GM18498 (cell line): Measurements from ENCODE around the gene CXorf51B.
"Not testable (repeated sequence)": the region's sequence is repeated elsewhere in the genome, so short reads cannot be mapped to it uniquely, and the experiment has no call there.

Source experiments
- ATAC-seq: cut with Tn5 transposase; IDR thresholded peaks from one replicate; pipeline ENCODE4 v1.9.1; 2021; ENCODE audit warnings: mild to moderate bottlenecking, moderate library complexity; ENCODE audit not compliant: unreplicated experiment

Gene CXorf51B

GRCh38 chrX:146809471-146809870, at the start of gene CXorf51B:
Gene CXorf51B (plus strand): TSS chrX:146809771. CDS start chrX:146809792, 21 bp downstream.
- not testable (repeated sequence) for ATAC-seq

- ATAC-seq: not testable (repeated sequence)
These were observed 5.1 kb downstream of the CXorf51B start, which contains the start of gene CXorf51A for GRCh38 chrX:146814644-146815043. Gene CXorf51A (minus strand): TSS chrX:146814744. CDS start chrX:146814723, 21 bp downstream.

GRCh38 chrX:146831994-146832393, 22.4 kb downstream of the CXorf51B start:
- no peak for ATAC-seq

- ATAC-seq: no peak
These were observed 44.7 kb downstream of the CXorf51B start for GRCh38 chrX:146854281-146854680.
